H1 (cell line): ENCODE data around the gene FLT1. TPM values are rescaled to one million over a fixed set of nuclear protein-coding genes. Genes with fewer than 3 reads are reported as not detected.

Source experiments
- CTCF ChIA-PET: fragments of 300-600 bp; sonication (Branson Sonifier 250); formaldehyde crosslinking; loops from one replicate; lab custom pipeline; 2021; ENCODE audit not compliant: partially characterized antibody; lab: Charles Lee
- POLR2A ChIA-PET: fragments of 300-600 bp; sonication (Branson Sonifier 250); formaldehyde crosslinking; loops from one replicate; lab custom pipeline; 2021; ENCODE audit warnings: inconsistent platforms; ENCODE audit not compliant: partially characterized antibody; lab: Charles Lee
- DNase-seq, 2 experiments: peaks; one replicate each; pipeline versions ENCODE4 v3.0.0 to v3.0.0-alpha.2; 2010 to 2022; ENCODE audit warnings: low spot score in 2 of 2, low read depth in 1 of 2, mixed read lengths in 1 of 2
- FAIRE-seq: peaks from 2 replicates; lab custom pipeline; 2011; peaks lifted over from hg19 to GRCh38; lab: Jason Lieb, UNC
- H2AFZ ChIP-seq: 2 replicates; pipeline ENCODE4 v1.8.1; 2012; ENCODE audit warnings: low read length, inconsistent platforms
- H2AK5ac ChIP-seq: 2 replicates; pipeline ENCODE4 v1.6.1; 2013; ENCODE audit warnings: low read depth, low read length
- H2BK120ac ChIP-seq: replicated peaks from 2 replicates; pipeline ENCODE3; 2013; ENCODE audit warnings: low read depth, low read length, inconsistent platforms
- H2BK12ac ChIP-seq: 2 replicates; pipeline ENCODE4 v1.6.1; 2013; ENCODE audit warnings: low read depth, low read length
- H2BK15ac ChIP-seq: 2 replicates; pipeline ENCODE4 v1.6.1; 2013; ENCODE audit warnings: low read length
- H2BK20ac ChIP-seq: 2 replicates; pipeline ENCODE4 v1.6.1; 2013; ENCODE audit warnings: low read length
- H2BK5ac ChIP-seq: 2 replicates; pipeline ENCODE4 v1.6.1; 2013; ENCODE audit warnings: low read depth, low read length
- H3K14ac ChIP-seq: 2 replicates; pipeline ENCODE4 v1.6.1; 2013; ENCODE audit warnings: inconsistent platforms; ENCODE audit not compliant: insufficient read length
- H3K18ac ChIP-seq: 2 replicates; pipeline ENCODE4 v1.6.1; 2013; ENCODE audit warnings: low read length; ENCODE audit errors: extremely low read depth
- H3K23ac ChIP-seq: 2 replicates; pipeline ENCODE4 v1.6.1; 2013; ENCODE audit warnings: inconsistent platforms; ENCODE audit not compliant: insufficient read length
- H3K23me2 ChIP-seq: 2 replicates; pipeline ENCODE4 v1.6.1; 2013; ENCODE audit warnings: low read depth, low read length
- H3K27ac ChIP-seq: 2 replicates; pipeline ENCODE4 v1.6.1; 2011; ENCODE audit warnings: low read depth, low read length, inconsistent platforms
- H3K27me3 ChIP-seq, 4 experiments: replicated peaks in 1 of 4; 1 replicate in 1 of 4; 2 replicates in 3 of 4; pipeline versions ENCODE4 v1.6.1 to v1.8.1; 2011 to 2013; ENCODE audit warnings: low read length in 3 of 4, mild to moderate bottlenecking in 3 of 4, inconsistent platforms in 2 of 4, mixed read lengths in 2 of 4, moderate library complexity in 1 of 4; ENCODE audit not compliant: control insufficient read depth in 3 of 4, insufficient read depth in 3 of 4; ENCODE audit errors: extremely low read depth in 1 of 4
- H3K36me3 ChIP-seq, 4 experiments: 2 replicates each; pipeline versions ENCODE4 v1.6.1 to v1.8.1; 2011 to 2013; ENCODE audit warnings: mild to moderate bottlenecking in 4 of 4, low read length in 3 of 4, moderate library complexity in 2 of 4, control low read depth in 1 of 4, inconsistent platforms in 1 of 4; ENCODE audit not compliant: insufficient read depth in 4 of 4, control insufficient read depth in 2 of 4
- H3K4ac ChIP-seq: replicated peaks from 2 replicates; pipeline ENCODE3; 2013; ENCODE audit warnings: low read length, low read depth, mixed read lengths, inconsistent platforms; ENCODE audit not compliant: insufficient read length
- H3K4me1 ChIP-seq, 4 experiments: replicated peaks in 1 of 4; 1 replicate in 1 of 4; 2 replicates in 3 of 4; pipeline versions ENCODE4 v1.6.1 to v1.8.1; 2011 to 2013; ENCODE audit warnings: low read length in 3 of 4, inconsistent platforms in 2 of 4, mixed read lengths in 1 of 4; ENCODE audit not compliant: insufficient read depth in 4 of 4, control insufficient read depth in 3 of 4
- H3K4me2 ChIP-seq, 2 experiments: 2 replicates each; pipeline versions ENCODE4 v1.6.1 to v1.8.1; 2011 to 2013; ENCODE audit warnings: low read depth in 2 of 2, low read length in 2 of 2, control low read depth in 1 of 2, inconsistent platforms in 1 of 2, mild to moderate bottlenecking in 1 of 2; ENCODE audit not compliant: insufficient read depth in 1 of 2
- H3K4me3 ChIP-seq, 4 experiments: fragments of 200-600, 300-600 bp in 1 of 4; sonication (generic), shearing (Covaris generic), sonication (Bioruptor Twin) in 1 of 4; 2 replicates each; pipeline versions ENCODE4 v1.5.1 to v1.8.1; 2011 to 2016; ENCODE audit warnings: low read length in 4 of 4, low read depth in 3 of 4, control low read depth in 2 of 4, inconsistent platforms in 2 of 4, mild to moderate bottlenecking in 2 of 4, mixed read lengths in 1 of 4, moderate library complexity in 1 of 4; ENCODE audit not compliant: insufficient read depth in 2 of 4; ENCODE audit errors: extremely low read depth in 1 of 4
- H3K56ac ChIP-seq: replicated peaks from 2 replicates; pipeline ENCODE3; 2013; ENCODE audit warnings: low read depth, mild to moderate bottlenecking, mixed read lengths, low read length, inconsistent platforms; ENCODE audit not compliant: insufficient read length
- H3K79me1 ChIP-seq: 2 replicates; pipeline ENCODE4 v1.6.1; 2013; ENCODE audit warnings: low read depth, low read length, control low read depth
- H3K79me2 ChIP-seq, 2 experiments: 2 replicates each; pipeline versions ENCODE4 v1.6.1 to v1.8.1; 2012 to 2013; ENCODE audit warnings: low read length in 2 of 2, mild to moderate bottlenecking in 2 of 2, inconsistent platforms in 1 of 2; ENCODE audit not compliant: insufficient read depth in 2 of 2, control insufficient read depth in 1 of 2
- H3K9ac ChIP-seq, 4 experiments: replicated peaks in 1 of 4; 1 replicate in 1 of 4; 2 replicates in 3 of 4; pipeline versions ENCODE4 v1.6.1 to v1.8.1; 2011 to 2013; ENCODE audit warnings: low read depth in 3 of 4, low read length in 3 of 4, control low read depth in 2 of 4, mild to moderate bottlenecking in 2 of 4, moderate library complexity in 2 of 4, inconsistent platforms in 1 of 4; ENCODE audit errors: extremely low read depth in 1 of 4
- H3K9me3 ChIP-seq, 2 experiments: 2 replicates each; pipeline versions ENCODE4 v1.6.1 to v1.8.1; 2012 to 2013; ENCODE audit warnings: mild to moderate bottlenecking in 2 of 2, moderate library complexity in 2 of 2, control low read depth in 1 of 2, inconsistent platforms in 1 of 2, low read depth in 1 of 2, low read length in 1 of 2, mixed read lengths in 1 of 2; ENCODE audit not compliant: insufficient read depth in 2 of 2
- H4K20me1 ChIP-seq, 2 experiments: replicated peaks in 1 of 2; 2 replicates each; pipeline versions ENCODE3 to v1.8.1; 2011 to 2013; ENCODE audit warnings: inconsistent platforms in 2 of 2, low read length in 2 of 2, mild to moderate bottlenecking in 1 of 2; ENCODE audit not compliant: insufficient read depth in 2 of 2, control insufficient read depth in 1 of 2
- H4K5ac ChIP-seq: 2 replicates; pipeline ENCODE4 v1.6.1; 2013; ENCODE audit warnings: low read length, low read depth, mixed read lengths, inconsistent platforms; ENCODE audit not compliant: insufficient read length
- H4K8ac ChIP-seq: 2 replicates; pipeline ENCODE4 v1.8.0; 2013; ENCODE audit warnings: mild to moderate bottlenecking, moderate library complexity, low read length, inconsistent platforms; ENCODE audit not compliant: insufficient read depth; ENCODE audit errors: extremely low read depth
- H4K91ac ChIP-seq: replicated peaks from 2 replicates; pipeline ENCODE3; 2013; ENCODE audit warnings: low read length, mixed read lengths, inconsistent platforms; ENCODE audit not compliant: insufficient read length
- WGBS, 2 experiments: shearing (Covaris generic) in 1 of 2; methylation state at CpG; one replicate each; pipeline versions ENCODE4 v1.1.6 to v1.1.7; 2013 to 2015; ENCODE audit warnings: low lambda C conversion rate in 2 of 2, mixed read lengths in 2 of 2, inconsistent platforms in 1 of 2, low coverage in 1 of 2, missing lambda C conversion rate in 1 of 2; ENCODE audit not compliant: insufficient replicate concordance in 2 of 2, insufficient coverage in 1 of 2, insufficient read length in 1 of 2; ENCODE audit errors: extremely low coverage in 1 of 2, missing lambda C conversion rate in 1 of 2; 5-methylcytosine and 5-hydroxymethylcytosine counted together
- polyA plus RNA-seq, 7 experiments: library from polyadenylated mRNA; depleted of rRNA in 3 of 7; stranded (reverse) in 5 of 7; unstranded in 2 of 7; fragments of >200 nt in 5 of 7; fragments of 200-250 nt in 2 of 7; gene quantifications; 1 replicate in 5 of 7; 2 replicates in 1 of 7; 4 replicates in 1 of 7; pipeline versions ENCODE4 v1.2.1 to v1.2.3, GENCODE V29; 2011 to 2013; ENCODE audit warnings: missing spikeins in 2 of 7, mixed read lengths in 2 of 7
- total RNA-seq: library from RNA; stranded (reverse); fragmentation: NEBNext Ultra II Directional; extraction: Animal tissue kit (Norgen Biotek cat#: 25700); gene quantifications from 2 replicates; pipeline ENCODE4 v1.2.1, GENCODE V29; 2021

FLT1 gene
- total and polyA plus RNA-seq, 2 of the 8 experiments (the other 6 are each of a cell fraction or from before 2014, with no cell fraction given) = 19.7 to 90.2 TPM

- Histone ChIP-seq H3K9me3 (no peaks in the 10 kb centered on the region), H3K18ac (peak overlapping the region; percentile 64; the same call in 1 of the 2 replicates), H3K4me2 (peak overlapping the region in 1 of 2 experiments; percentile 76; a peak in 1 of 4 replicates), H3K27ac (peak overlapping the region; percentile 60; the same call in 1 of the 2 replicates), H4K8ac (no peak overlapping the region), H3K23ac (no peak overlapping the region), H2BK20ac (0 out of 2 replicates have a peak overlapping the region, but pooled peaks have one; percentile 27), H3K23me2 (no peaks in the 10 kb centered on the region), H3K27me3 (no peaks in the 10 kb centered on the region), H2BK12ac (peak overlapping the region; percentile 96; the same call in 1 of the 2 replicates), H3K56ac (no peak overlapping the region), H2BK15ac (no peak overlapping the region; the same call in 1 of the 2 replicates), H3K36me3 (peaks cover 4 to 26% (median 11%) of the 10 kb centered on the region in 4 experiments; a peak in 6 of 8 replicates), H4K5ac (no peak overlapping the region), H2BK120ac (peak overlapping the region; percentile 74), H4K20me1 (no peaks in the 10 kb centered on the region), H3K4me1 (peaks cover 17 to 47% (median 32%) of the 10 kb centered on the region in 4 experiments), H3K79me2 (peaks cover 0 to 53% of the 10 kb centered on the region in 2 experiments; a peak in 2 of 4 replicates), H3K4ac (peak overlapping the region; percentile 47), H3K14ac (no peak overlapping the region), H4K91ac (peak overlapping the region; percentile 62), H3K4me3 (no peak overlapping the region), H3K9ac (no peak overlapping the region), H2AFZ (no peak overlapping the region), H2BK5ac (peak overlapping the region; percentile 97; the same call in 1 of the 2 replicates), H3K79me1 (peaks cover 3% of the 10 kb centered on the region; the same call in 1 of the 2 replicates), H2AK5ac (peak overlapping the region; percentile 29; the same call in 1 of the 2 replicates)
- 78% methylated on average over 4 of the region's 4 CpGs; no CpG with 5 or more reads in 1 of the 2 experiments for WGBS, 2 experiments
- POLR2A ChIA-PET = interaction anchor here (1.1 kb wide), 1 partner anchor 11 kb away, joined by 3 read pairs; no protein-coding TSS in a partner anchor
- CTCF ChIA-PET = no interaction called here
- FAIRE-seq (no peak), DNase-seq (no peak)
These were observed 54.0 kb downstream of the FLT1 start for GRCh38 chr13:28440774-28441504.
